Activated CD8-positive, alpha-beta T cell treated with anti-CD3 and anti-CD28 coated beads for 36 hours (primary cell): ENCODE measurements around the gene ATXN1. TPM values are rescaled to one million over a fixed set of nuclear protein-coding genes. Genes with fewer than 3 reads are reported as not detected.
"Not testable (repeated sequence)": the region's sequence is repeated elsewhere in the genome, so short reads cannot be mapped to it uniquely, and the experiment has no call there.

Experiments
- ATAC-seq: fragments of 200-7000 bp; cut with Tn5 transposase; one replicate; pipeline ENCODE4 v1.10.0; 2021; ENCODE audit warnings: mild to moderate bottlenecking, moderate library complexity
- CTCF ChIA-PET: fragments of 350-600 bp; sonication (Branson Sonifier 250); formaldehyde crosslinking; loops from one replicate; lab custom pipeline; 2021; ENCODE audit warnings: antibody characterized with exemption; lab: Charles Lee
- POLR2A ChIA-PET: fragments of 350-600 bp; sonication (Branson Sonifier 250); formaldehyde crosslinking; loops from one replicate; lab custom pipeline; 2021; ENCODE audit warnings: antibody characterized with exemption; lab: Charles Lee
- DNase-seq: peaks from one replicate; pipeline ENCODE4 v3.0.0-alpha.2; 2020
- H3K27ac Mint-ChIP-seq: one replicate; pipeline ENCODE4 v1.8.0; 2021; ENCODE audit warnings: mild to moderate bottlenecking, mixed read lengths
- H3K27me3 Mint-ChIP-seq: one replicate; pipeline ENCODE4 v1.8.0; 2021; ENCODE audit warnings: mixed read lengths
- H3K36me3 Mint-ChIP-seq: one replicate; pipeline ENCODE4 v1.8.0; 2021; ENCODE audit warnings: low read depth, mixed read lengths
- H3K4me1 Mint-ChIP-seq: one replicate; pipeline ENCODE4 v1.8.0; 2021; ENCODE audit warnings: low read depth, mixed read lengths
- H3K4me3 Mint-ChIP-seq: one replicate; pipeline ENCODE4 v1.8.0; 2021; ENCODE audit warnings: mild to moderate bottlenecking, moderate library complexity, mixed read lengths
- H3K9me3 Mint-ChIP-seq: one replicate; pipeline ENCODE4 v1.8.0; 2021; ENCODE audit warnings: mixed read lengths
- CTCF ChIP-seq: fragments of 200-600 bp; IDR thresholded peaks from one replicate; pipeline ENCODE4 v1.8.0; 2022; ENCODE audit warnings: antibody characterized with exemption, mild to moderate bottlenecking
- intact Hi-C: fragments of 100-400 bp; cut with micrococcal nuclease; formaldehyde crosslinking; loops from one replicate; pipeline ENCODE4 v1.10.0; 2022
- total RNA-seq, 2 experiments: library from RNA; stranded (reverse); gene quantifications; one replicate each; pipeline ENCODE4 v1.2.3, GENCODE V29; 2021

ATXN1 gene
- total RNA-seq, 2 experiments from 2014 or later: 35.4 to 40.8 TPM

- intact Hi-C loops: no loop called here
- no peak for TF ChIP-seq CTCF
- no peaks in the 10 kb centered on the region for H3K36me3 Mint-ChIP-seq
- H3K4me1 Mint-ChIP-seq: no peaks in the 10 kb centered on the region
- no peak overlapping the region for H3K4me3 Mint-ChIP-seq
- no peak overlapping the region for H3K27ac Mint-ChIP-seq
- no peaks in the 10 kb centered on the region for H3K27me3 Mint-ChIP-seq
- ChIA-PET POLR2A (no interaction called here), CTCF (no interaction called here)
- H3K9me3 Mint-ChIP-seq: peaks cover 5% of the 10 kb centered on the region
- ATAC-seq (no peak), DNase-seq (no peak)
Observed at GRCh38 chr6:16789329-16790038, 28.2 kb upstream of the ATXN1 start.

GRCh38 chr6:16787128-16787682 is 25.9 kb upstream of the ATXN1 start:
- H3K27ac Mint-ChIP-seq: no peak overlapping the region
- H3K27me3 Mint-ChIP-seq: no peaks in the 10 kb centered on the region
- CTCF ChIA-PET: interaction anchor here (1.1 kb wide), 1 partner anchor 14 kb away, joined by 3 read pairs; no protein-coding TSS in a partner anchor
- no peak for TF ChIP-seq CTCF
- DNase-seq (no peak), ATAC-seq (no peak)
- no peak overlapping the region for H3K4me3 Mint-ChIP-seq
- no peaks in the 10 kb centered on the region for H3K4me1 Mint-ChIP-seq
- POLR2A ChIA-PET: no interaction called here
- no peaks in the 10 kb centered on the region for H3K36me3 Mint-ChIP-seq
- intact Hi-C loops: no loop called here
- peaks cover 5% of the 10 kb centered on the region for H3K9me3 Mint-ChIP-seq

- intact Hi-C loops: no loop called here
- Mint-ChIP-seq H3K4me3 (no peak overlapping the region), H3K27ac (no peak overlapping the region), H3K9me3 (peaks cover 5% of the 10 kb centered on the region), H3K27me3 (no peaks in the 10 kb centered on the region), H3K4me1 (no peaks in the 10 kb centered on the region), H3K36me3 (no peaks in the 10 kb centered on the region)
- CTCF ChIA-PET: interaction anchor here (1.0 kb wide), 1 partner anchor 22 kb away, joined by 4 read pairs; no protein-coding TSS in a partner anchor
- no peak for DNase-seq
- no peak for TF ChIP-seq CTCF
- POLR2A ChIA-PET: no interaction called here
- no peak for ATAC-seq
Observed at GRCh38 chr6:16785496-16785895, 24.2 kb upstream of the ATXN1 start.

- intact Hi-C loops, H3K4me1 Mint-ChIP-seq, H3K27me3 Mint-ChIP-seq, H3K9me3 Mint-ChIP-seq, POLR2A ChIA-PET, H3K36me3 Mint-ChIP-seq, ATAC-seq, H3K4me3 Mint-ChIP-seq, DNase-seq, H3K27ac Mint-ChIP-seq: not testable (repeated sequence)
- CTCF ChIA-PET: interaction anchor here (1.0 to 3.8 kb wide), 4 partner anchors 11 to 21 kb away, joined by 4 to 18 read pairs (median 7); no protein-coding TSS in a partner anchor
Observed at GRCh38 chr6:16784957-16785356, 23.7 kb upstream of the ATXN1 start.

GRCh38 chr6:16783952-16784565 is 22.8 kb upstream of the ATXN1 start:
- Mint-ChIP-seq H3K4me1 (no peaks in the 10 kb centered on the region), H3K27me3 (no peaks in the 10 kb centered on the region), H3K4me3 (no peak overlapping the region), H3K27ac (no peak overlapping the region), H3K9me3 (no peaks in the 10 kb centered on the region), H3K36me3 (no peaks in the 10 kb centered on the region)
- intact Hi-C loops: no loop called here
- no peak for TF ChIP-seq CTCF
- ChIA-PET POLR2A (no interaction called here), CTCF (interaction anchor here (0.9 to 3.8 kb wide), 7 partner anchors 9 to 452 kb away, joined by 3 to 18 read pairs (median 4); no protein-coding TSS in a partner anchor)
- ATAC-seq (no peak), DNase-seq (no peak)
